Measurements from ENCODE around the gene TTC13.

TTC13 gene

GRCh38 chr1:230940848-230941247 lies 37.8 kb downstream of the TTC13 start:
- no peak for DNase-seq

GRCh38 chr1:230939806-230940489 lies 38.7 kb downstream of the TTC13 start:
- no peak for DNase-seq

GRCh38 chr1:230938924-230939368 lies 39.7 kb downstream of the TTC13 start:
- DNase-seq, result no peak

GRCh38 chr1:230937371-230937770 lies 41.3 kb downstream of the TTC13 start:
- DNase-seq, result no peak

GRCh38 chr1:230936475-230936874 lies 42.2 kb downstream of the TTC13 start:
- DNase-seq, result no peak

- no peak for DNase-seq
Measured at GRCh38 chr1:230935852-230936251, 42.8 kb downstream of the TTC13 start.

- no peak for DNase-seq
Measured at GRCh38 chr1:230930986-230931385, 47.7 kb downstream of the TTC13 start.

GRCh38 chr1:230926182-230926581 lies 52.5 kb downstream of the TTC13 start:
- DNase-seq, result no peak

GRCh38 chr1:230925608-230926007 lies 53.1 kb downstream of the TTC13 start:
- no peak for DNase-seq

GRCh38 chr1:230923176-230923575 lies 55.5 kb downstream of the TTC13 start:
- no peak for DNase-seq

GRCh38 chr1:230922620-230923019 lies 56.0 kb downstream of the TTC13 start:
- no peak for DNase-seq

GRCh38 chr1:230919207-230919606 lies 59.5 kb downstream of the TTC13 start:
- DNase-seq, result no peak

- DNase-seq, result peak; percentile 28
Measured at GRCh38 chr1:230917284-230918135, 61.2 kb downstream of the TTC13 start.

- DNase-seq, result no peak
Measured at GRCh38 chr1:230916587-230917283, 61.9 kb downstream of the TTC13 start.

GRCh38 chr1:230915078-230915477 lies 63.6 kb downstream of the TTC13 start:
- DNase-seq, result no peak

- DNase-seq, result no peak
Measured at GRCh38 chr1:230913496-230913895, 65.2 kb downstream of the TTC13 start.

GRCh38 chr1:230910755-230911117 lies 67.9 kb downstream of the TTC13 start:
- no peak for DNase-seq

GRCh38 chr1:230909974-230910754 lies 68.5 kb downstream of the TTC13 start:
- no peak for DNase-seq

- DNase-seq, result no peak
Measured at GRCh38 chr1:230907472-230908205, 71.0 kb downstream of the TTC13 start.

GRCh38 chr1:230906226-230906625 lies 72.4 kb downstream of the TTC13 start:
- DNase-seq, result no peak

GRCh38 chr1:230905733-230906132 lies 72.9 kb downstream of the TTC13 start:
- DNase-seq, result no peak

- DNase-seq, result no peak
Measured at GRCh38 chr1:230902349-230902923, 76.2 kb downstream of the TTC13 start.
